ENCODE data around the gene ENO1.

DNA sequence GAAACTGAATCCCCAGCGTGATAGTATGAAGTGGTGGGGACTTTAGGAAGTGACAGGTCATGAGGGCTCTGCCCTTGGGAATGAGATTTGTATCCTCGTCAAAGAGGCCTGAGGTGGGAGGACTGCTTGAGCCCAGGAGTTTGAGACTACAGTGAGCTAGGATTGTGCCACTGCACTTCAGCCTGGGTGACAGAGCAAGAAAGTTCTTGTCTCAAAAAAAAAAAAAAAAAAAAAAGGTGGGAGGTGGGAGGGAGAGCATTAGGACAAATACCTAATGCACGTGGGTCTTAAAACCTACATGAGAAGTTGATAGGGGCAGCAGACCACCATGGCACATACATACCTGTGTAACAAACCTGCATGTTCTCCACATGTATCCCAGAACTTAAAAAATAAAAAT, 37.1 kb downstream of the ENO1 start:
- TF ChIP-seq SP1 (IDR thresholded peaks at IDR 0.05) (no peak), BHLHE40 (IDR thresholded peaks at IDR 0.05; ENCODE audit: borderline replicate concordance) (no peak), FOXA1 (IDR thresholded peaks at IDR 0.05) (no peak)

Measured in HEK293T (cell line).